Caco-2 (cell line): ENCODE measurements around the gene TRDN. TPM values are rescaled to one million over a fixed set of nuclear protein-coding genes. Genes with fewer than 3 reads are reported as not detected.

ENCODE experiments used
- BruUV-seq: library from RNA; stranded (reverse); fragments of 400-500 nt; replicated peaks from 2 replicates; lab custom pipeline; 2021; lab: Mats Ljungman, UMichigan
- CTCF ChIA-PET: fragments of 300-600 bp; sonication (Branson Sonifier 250); formaldehyde crosslinking; loops from one replicate; lab custom pipeline; 2022; ENCODE audit warnings: antibody characterized with exemption; lab: Charles Lee
- POLR2A ChIA-PET: fragments of 300-600 bp; sonication (Branson Sonifier 250); formaldehyde crosslinking; loops from one replicate; lab custom pipeline; 2022; ENCODE audit warnings: antibody characterized with exemption; lab: Charles Lee
- DNase-seq, 2 experiments: peaks; one replicate each; pipeline versions ENCODE4 v3.0.0 to v3.0.0-alpha.2; 2020 to 2022
- H3K27me3 ChIP-seq: replicated peaks from 2 replicates; pipeline ENCODE4 v1.6.0; 2011; ENCODE audit warnings: low read length; ENCODE audit not compliant: control insufficient read depth, insufficient read depth
- H3K36me3 ChIP-seq: 2 replicates; pipeline ENCODE4 v1.5.1; 2011; ENCODE audit warnings: low read length; ENCODE audit not compliant: control insufficient read depth, insufficient read depth
- H3K4me1 ChIP-seq: fragments of 250-450 bp; sonication (Bioruptor Pico); 2 replicates; pipeline ENCODE4 v1.5.1; 2020; ENCODE audit warnings: mild to moderate bottlenecking
- H3K4me3 ChIP-seq: 2 replicates; pipeline ENCODE4 v1.5.1; 2011; ENCODE audit warnings: low read depth, mild to moderate bottlenecking, control low read depth, low read length
- H3K9me3 ChIP-seq: fragments of 250-450 bp; sonication (Bioruptor Pico); 2 replicates; pipeline ENCODE4 v1.5.1; 2020; ENCODE audit warnings: mild to moderate bottlenecking, moderate library complexity
- H3K27ac Mint-ChIP-seq: one replicate; pipeline ENCODE4 v1.8.0; 2022; ENCODE audit warnings: mixed read lengths; ENCODE audit not compliant: unreplicated experiment
- H3K27me3 Mint-ChIP-seq: one replicate; pipeline ENCODE4 v1.8.0; 2022; ENCODE audit warnings: mixed read lengths; ENCODE audit not compliant: insufficient read depth, unreplicated experiment
- H3K36me3 Mint-ChIP-seq: one replicate; pipeline ENCODE4 v1.8.0; 2022; ENCODE audit warnings: mild to moderate bottlenecking, mixed read lengths; ENCODE audit not compliant: insufficient read depth, unreplicated experiment
- H3K4me1 Mint-ChIP-seq: one replicate; pipeline ENCODE4 v1.8.0; 2022; ENCODE audit warnings: low read depth, mixed read lengths; ENCODE audit not compliant: unreplicated experiment
- H3K4me3 Mint-ChIP-seq: one replicate; pipeline ENCODE4 v1.8.0; 2022; ENCODE audit warnings: mild to moderate bottlenecking, moderate library complexity, mixed read lengths; ENCODE audit not compliant: unreplicated experiment
- H3K9me3 Mint-ChIP-seq: one replicate; pipeline ENCODE4 v1.8.0; 2022; ENCODE audit warnings: mixed read lengths; ENCODE audit not compliant: unreplicated experiment
- intact Hi-C: fragments of 100-400 bp; cut with micrococcal nuclease; formaldehyde crosslinking; loops from one replicate; pipeline ENCODE4 v1.10.0; 2022; ENCODE audit not compliant: unreplicated experiment
- total RNA-seq: library from RNA; stranded (reverse); gene quantifications from 2 replicates; pipeline ENCODE4 v1.2.3, GENCODE V29; 2022
- TF ChIP-seq, protein P1 (sequence below), 2 experiments: fragments of 200-600 bp in 1 of 2; IDR thresholded peaks; 1 replicate in 1 of 2; 2 replicates in 1 of 2; pipeline versions ENCODE4 v1.5.1 to v1.8.0; 2011 to 2022; ENCODE audit warnings: antibody characterized with exemption in 1 of 2, control low read depth in 1 of 2, inconsistent platforms in 1 of 2, low read depth in 1 of 2, low read length in 1 of 2, mild to moderate bottlenecking in 1 of 2, moderate library complexity in 1 of 2; ENCODE audit not compliant: insufficient read depth in 1 of 2, severe bottlenecking in 1 of 2, unreplicated experiment in 1 of 2

TRDN gene
- total RNA-seq, 1 experiment from 2014 or later = not detected

DNA sequence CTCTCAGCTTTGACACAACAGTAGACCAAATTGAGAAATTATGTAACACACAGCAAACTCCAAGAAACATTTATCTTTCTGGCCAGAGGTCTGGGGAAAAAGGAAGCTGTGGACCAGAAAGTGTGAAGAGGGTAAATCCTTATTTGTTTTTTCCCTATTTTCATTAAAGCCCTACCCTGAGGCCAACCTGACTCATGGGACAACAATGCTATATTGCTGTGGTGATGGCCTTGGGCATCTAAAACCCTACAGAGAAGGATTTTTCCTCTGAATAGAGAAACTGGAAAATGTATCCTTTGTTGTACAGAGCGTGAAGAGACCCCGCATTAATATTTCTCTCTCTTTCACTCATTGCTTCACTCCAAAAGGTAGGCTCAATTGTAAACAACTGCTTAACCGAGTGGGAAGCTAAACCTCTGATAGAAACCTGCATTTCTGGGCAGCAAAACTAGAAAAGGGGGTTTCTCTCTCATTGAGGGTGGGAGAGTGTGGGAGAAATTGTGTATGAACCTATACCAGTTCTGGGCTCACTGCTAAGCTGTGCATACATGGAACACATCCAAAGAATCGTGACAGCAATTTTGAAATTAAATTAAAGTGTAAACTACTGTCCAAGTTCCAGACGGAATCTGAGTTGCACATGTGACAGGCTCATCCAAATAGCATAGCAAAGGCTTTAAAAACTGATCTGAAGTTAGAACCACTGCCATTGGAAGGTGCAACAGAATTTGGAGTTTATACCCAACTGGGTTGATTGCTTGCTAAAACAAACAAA, 465.2 kb downstream of the TRDN start:
- BruUV-seq = no TSS peak
- Mint-ChIP-seq H3K4me3 (no peak overlapping the region), H3K36me3 (no peaks in the 10 kb centered on the region), H3K4me1 (no peaks in the 10 kb centered on the region), H3K27me3 (no peaks in the 10 kb centered on the region), H3K27ac (no peak overlapping the region), H3K9me3 (no peaks in the 10 kb centered on the region)
- ChIA-PET CTCF (no interaction called here), POLR2A (no interaction called here)
- TF ChIP-seq, protein P1, sequence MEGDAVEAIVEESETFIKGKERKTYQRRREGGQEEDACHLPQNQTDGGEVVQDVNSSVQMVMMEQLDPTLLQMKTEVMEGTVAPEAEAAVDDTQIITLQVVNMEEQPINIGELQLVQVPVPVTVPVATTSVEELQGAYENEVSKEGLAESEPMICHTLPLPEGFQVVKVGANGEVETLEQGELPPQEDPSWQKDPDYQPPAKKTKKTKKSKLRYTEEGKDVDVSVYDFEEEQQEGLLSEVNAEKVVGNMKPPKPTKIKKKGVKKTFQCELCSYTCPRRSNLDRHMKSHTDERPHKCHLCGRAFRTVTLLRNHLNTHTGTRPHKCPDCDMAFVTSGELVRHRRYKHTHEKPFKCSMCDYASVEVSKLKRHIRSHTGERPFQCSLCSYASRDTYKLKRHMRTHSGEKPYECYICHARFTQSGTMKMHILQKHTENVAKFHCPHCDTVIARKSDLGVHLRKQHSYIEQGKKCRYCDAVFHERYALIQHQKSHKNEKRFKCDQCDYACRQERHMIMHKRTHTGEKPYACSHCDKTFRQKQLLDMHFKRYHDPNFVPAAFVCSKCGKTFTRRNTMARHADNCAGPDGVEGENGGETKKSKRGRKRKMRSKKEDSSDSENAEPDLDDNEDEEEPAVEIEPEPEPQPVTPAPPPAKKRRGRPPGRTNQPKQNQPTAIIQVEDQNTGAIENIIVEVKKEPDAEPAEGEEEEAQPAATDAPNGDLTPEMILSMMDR (IDR thresholded peaks at IDR 0.05; ENCODE audit: insufficient read depth in 1 of 2, low read depth in 1 of 2, low read length in 1 of 2, severe bottlenecking in 1 of 2, unreplicated experiment in 1 of 2) = no peak
- H3K9me3 ChIP-seq = no peaks in the 10 kb centered on the region
- no peaks in the 10 kb centered on the region for H3K27me3 ChIP-seq
- H3K4me3 ChIP-seq = no peak overlapping the region
- no peaks in the 10 kb centered on the region for H3K36me3 ChIP-seq
- no peak for DNase-seq
- no peaks in the 10 kb centered on the region for H3K4me1 ChIP-seq
- intact Hi-C loops = no loop called here

DNA sequence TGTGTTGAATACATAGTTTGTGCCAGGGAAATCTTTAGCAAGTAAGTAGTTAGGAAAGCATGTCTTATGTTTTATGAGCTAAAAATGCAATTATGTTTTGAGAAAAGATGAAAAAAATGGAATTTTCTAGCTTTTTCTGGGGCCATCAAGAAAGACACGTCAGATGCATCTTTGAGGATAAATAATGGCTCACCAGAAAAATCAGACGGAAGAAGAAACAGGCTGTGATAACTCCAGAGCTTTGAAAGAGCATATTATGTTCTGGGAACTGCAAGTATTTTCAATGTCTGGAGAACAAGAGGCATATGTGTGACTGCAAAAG, 467.0 kb downstream of the TRDN start:
- Mint-ChIP-seq H3K36me3 (no peaks in the 10 kb centered on the region), H3K27me3 (no peaks in the 10 kb centered on the region), H3K4me3 (no peak overlapping the region), H3K4me1 (no peaks in the 10 kb centered on the region), H3K27ac (no peak overlapping the region), H3K9me3 (no peaks in the 10 kb centered on the region)
- no peaks in the 10 kb centered on the region for H3K27me3 ChIP-seq
- intact Hi-C loops = no loop called here
- DNase-seq = no peak
- no peaks in the 10 kb centered on the region for H3K4me1 ChIP-seq
- H3K4me3 ChIP-seq = no peak overlapping the region
- no peaks in the 10 kb centered on the region for H3K36me3 ChIP-seq
- no TSS peak for BruUV-seq
- no peaks in the 10 kb centered on the region for H3K9me3 ChIP-seq
- ChIA-PET POLR2A (no interaction called here), CTCF (no interaction called here)
- TF ChIP-seq, protein P1 (IDR thresholded peaks at IDR 0.05; ENCODE audit: insufficient read depth in 1 of 2, low read depth in 1 of 2, low read length in 1 of 2, severe bottlenecking in 1 of 2, unreplicated experiment in 1 of 2) = no peak

DNA sequence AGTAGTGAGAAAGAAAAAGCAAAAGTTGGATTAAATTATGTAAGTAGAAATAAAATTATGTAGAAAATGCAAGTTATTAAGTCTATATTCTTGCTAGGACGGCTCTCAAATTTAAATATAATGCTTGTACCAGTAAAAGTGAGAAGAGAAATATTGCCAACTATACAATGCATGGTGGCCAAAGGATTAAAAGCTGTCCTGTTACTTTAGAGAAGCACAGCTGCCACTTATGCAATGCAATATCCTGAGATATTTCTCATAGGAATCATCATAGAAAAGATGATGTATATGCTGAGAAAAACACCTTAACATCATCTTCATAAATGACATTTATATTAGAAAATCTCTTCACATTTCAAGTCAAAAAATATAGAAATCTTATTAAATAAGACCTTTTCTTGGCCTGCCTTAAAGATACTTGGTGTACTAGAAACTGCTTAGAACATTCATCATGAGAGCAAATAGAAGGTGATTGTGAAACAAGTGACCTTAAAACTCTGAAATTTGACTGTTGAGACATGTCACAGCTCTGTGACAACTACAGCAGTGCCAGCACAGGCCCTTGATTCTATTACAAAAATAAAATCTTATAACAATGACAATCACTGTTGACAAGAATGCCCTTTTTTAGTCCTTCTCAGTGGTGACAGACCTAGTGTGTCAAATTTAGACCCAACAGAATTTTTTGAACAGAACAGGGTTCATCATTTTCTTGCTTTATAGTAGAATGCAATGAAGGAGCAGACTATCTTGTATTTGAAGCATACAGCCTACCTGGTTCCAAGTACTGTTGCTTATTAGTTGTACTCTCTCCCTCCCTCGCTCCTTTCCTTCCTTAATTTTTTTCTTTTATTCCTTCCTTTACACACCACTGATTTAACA, 467.6 kb downstream of the TRDN start:
- ChIA-PET CTCF (no interaction called here), POLR2A (no interaction called here)
- Mint-ChIP-seq H3K27me3 (no peaks in the 10 kb centered on the region), H3K27ac (no peak overlapping the region), H3K36me3 (no peaks in the 10 kb centered on the region), H3K4me1 (no peaks in the 10 kb centered on the region), H3K9me3 (no peaks in the 10 kb centered on the region), H3K4me3 (no peak overlapping the region)
- Histone ChIP-seq H3K27me3 (no peaks in the 10 kb centered on the region), H3K4me3 (no peak overlapping the region), H3K4me1 (no peaks in the 10 kb centered on the region), H3K36me3 (no peaks in the 10 kb centered on the region), H3K9me3 (no peaks in the 10 kb centered on the region)
- intact Hi-C loops = no loop called here
- no TSS peak for BruUV-seq
- DNase-seq = no peak
- TF ChIP-seq, protein P1 (IDR thresholded peaks at IDR 0.05; ENCODE audit: insufficient read depth in 1 of 2, low read depth in 1 of 2, low read length in 1 of 2, severe bottlenecking in 1 of 2, unreplicated experiment in 1 of 2) = no peak
